NCI-H1694 treated with DMSO at 0.1 percent for 48 hours (cell line): ENCODE data around the gene CENPK.
"Not testable (repeated sequence)": the region's sequence is repeated elsewhere in the genome, so short reads cannot be mapped to it uniquely, and the experiment has no call there.

ENCODE experiments used
- DNase-seq: peaks from one replicate; lab custom pipeline; 2025; lab: John Stamatoyannopoulos, UW

CENPK gene

GRCh38 chr5:65508978-65509377, 54.0 kb downstream of the CENPK start:
- DNase-seq = no peak

DNA sequence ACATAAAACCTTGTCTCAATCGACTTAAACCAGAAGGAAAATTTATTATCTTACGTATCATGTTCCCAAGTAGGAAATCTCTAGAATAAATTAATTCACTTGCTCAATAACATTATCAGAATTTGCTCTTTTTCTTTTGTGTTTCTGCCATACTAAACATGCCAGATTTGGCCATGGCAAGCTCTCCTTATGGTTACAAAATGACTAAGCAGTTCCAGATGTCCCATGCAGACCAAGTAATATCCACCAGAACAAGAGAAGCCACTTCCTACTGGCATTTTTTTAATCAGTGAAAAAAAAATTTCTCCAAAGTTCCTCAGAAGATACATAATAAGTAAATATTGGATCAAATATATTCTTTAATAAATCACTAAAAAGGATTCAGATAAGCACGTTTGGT, 56.0 kb downstream of the CENPK start:
- DNase-seq = no peak

- no peak for DNase-seq
Measured at GRCh38 chr5:65489119-65489518, 73.8 kb downstream of the CENPK start.

- DNase-seq = not testable (repeated sequence)
Measured at GRCh38 chr5:65488038-65488687, 74.8 kb downstream of the CENPK start.

GRCh38 chr5:65486803-65487202, 76.2 kb downstream of the CENPK start:
- DNase-seq = not testable (repeated sequence)

GRCh38 chr5:65485405-65485804, 77.6 kb downstream of the CENPK start:
- no peak for DNase-seq

DNA sequence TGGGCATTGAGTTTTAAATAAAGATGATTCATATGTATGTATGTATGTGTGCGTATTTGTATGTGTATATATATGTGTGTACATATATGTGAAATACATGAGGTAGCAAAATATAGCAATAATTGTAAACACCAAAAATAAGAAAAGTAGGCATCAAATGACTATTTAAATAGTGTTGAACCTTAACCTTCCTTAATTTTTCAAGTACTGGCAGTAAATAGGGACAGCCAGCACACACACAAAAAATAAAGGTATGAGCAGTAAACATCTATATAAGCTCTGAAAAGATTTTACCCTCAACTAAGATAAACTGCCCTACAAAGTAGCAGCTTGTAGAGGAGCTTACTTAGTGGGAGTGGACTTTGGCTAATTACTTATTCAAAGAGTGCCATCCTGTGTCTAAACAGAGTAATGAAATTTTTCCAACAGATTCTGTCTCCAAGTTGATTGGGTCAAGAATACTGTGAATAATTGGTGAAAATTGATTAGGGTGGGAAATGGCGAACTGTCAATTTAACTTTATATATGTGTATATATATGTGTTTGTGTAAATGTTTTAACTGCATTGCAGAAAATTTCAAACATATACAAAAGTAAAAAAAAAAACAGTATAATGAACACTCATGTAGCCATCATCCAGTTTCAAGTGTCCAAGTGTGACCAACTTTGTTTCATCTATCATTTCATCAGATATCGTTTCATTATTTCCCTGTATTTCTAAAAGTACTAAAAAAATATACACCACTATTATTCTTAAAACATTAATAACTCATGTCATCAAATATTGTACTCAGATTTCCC, 79.2 kb downstream of the CENPK start:
- DNase-seq = peak; percentile 75

DNA sequence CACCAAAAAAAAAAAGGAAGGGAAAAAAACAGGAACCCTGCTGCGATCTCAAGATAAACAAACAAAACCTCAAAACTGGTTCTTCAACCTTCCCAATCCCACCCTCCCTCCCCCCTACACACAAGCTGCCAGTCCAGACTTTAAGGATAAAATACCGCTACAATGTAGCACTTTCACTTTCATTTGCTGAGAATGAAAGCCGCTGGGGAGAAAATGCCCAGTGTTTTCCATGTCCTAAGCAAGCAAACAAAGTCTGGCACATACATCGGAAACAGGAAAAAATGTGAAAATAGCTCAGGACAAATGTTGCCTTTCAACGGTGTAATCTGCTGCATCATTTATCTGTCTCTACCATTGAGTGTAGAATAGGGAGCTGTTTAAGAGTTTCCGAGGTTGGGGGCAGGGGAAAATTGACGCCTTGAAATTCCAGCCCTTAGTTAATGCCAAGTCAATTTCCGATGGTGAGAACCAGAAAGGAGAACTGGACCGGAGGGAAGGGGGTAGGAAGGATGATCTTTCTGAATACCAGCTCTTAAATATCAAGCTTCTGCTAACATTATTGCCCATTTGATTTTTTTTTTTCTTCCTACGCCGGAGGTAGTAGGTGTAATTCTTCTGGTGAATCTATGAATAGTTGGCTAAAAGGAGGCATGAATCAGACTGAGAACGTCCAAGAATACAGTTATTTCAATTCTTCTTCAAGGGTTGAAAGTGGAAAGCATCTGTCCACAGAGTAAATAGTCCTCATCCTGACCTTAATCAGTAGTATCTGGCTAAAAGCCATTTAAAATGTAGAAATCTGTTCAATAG, 80.0 kb downstream of the CENPK start:
- DNase-seq = no peak

DNA sequence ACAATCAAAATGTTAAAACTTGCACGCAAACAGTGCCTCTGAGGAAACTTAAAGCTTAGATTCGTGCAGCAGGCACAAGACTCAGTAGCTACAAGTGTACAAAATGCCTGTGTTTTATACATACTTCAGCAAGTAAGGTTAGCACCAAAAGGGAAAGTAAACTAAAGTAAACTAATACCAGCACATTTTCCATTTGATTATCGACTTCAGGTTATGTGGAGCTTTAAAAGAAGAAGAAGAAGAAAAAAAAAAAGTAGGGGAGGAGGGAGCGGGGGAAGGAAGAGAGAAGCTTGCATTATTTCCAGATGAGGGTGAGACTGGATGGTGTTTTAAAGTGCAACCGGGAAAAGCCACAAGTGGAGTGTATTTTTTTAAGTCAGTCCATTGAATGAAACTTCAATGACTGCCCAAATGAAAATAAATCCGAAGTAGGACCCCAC, 80.7 kb downstream of the CENPK start:
- DNase-seq = no peak

GRCh38 chr5:65481635-65482295, 81.2 kb downstream of the CENPK start, which contains the start of gene ADAMTS6:
Gene ADAMTS6 (minus strand): TSS chr5:65481920. CDS start chr5:65473673, 8,247 bp downstream.
- peak; percentile 45 for DNase-seq

- DNase-seq = no peak
Measured at GRCh38 chr5:65481171-65481581, 81.8 kb downstream of the CENPK start.

DNA sequence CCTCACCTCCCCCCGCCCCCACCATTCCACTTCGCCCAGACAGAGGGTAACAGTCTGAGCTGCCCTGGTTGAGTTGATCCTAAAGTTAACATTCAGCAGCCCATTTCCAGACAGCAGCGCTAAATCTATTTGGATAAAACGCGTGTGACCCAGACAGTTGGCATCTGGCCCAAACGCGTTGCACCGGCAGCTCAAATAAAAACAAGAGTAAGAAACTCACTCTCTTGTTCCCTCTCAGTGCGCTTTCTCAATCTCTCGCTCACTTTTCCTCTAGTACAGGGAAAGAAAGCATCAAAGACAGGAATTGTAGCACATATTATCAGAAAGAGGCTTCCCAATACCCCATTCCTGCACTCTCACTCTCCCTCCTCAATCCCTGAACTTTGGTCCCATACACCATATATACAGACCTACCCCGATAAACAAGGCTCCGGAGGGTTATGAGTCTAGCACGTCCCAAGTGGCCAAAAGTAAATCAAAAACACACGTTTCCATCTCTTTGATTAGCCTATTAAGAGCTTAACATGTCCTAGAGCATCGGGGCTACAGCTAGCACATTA, 82.6 kb downstream of the CENPK start:
- peak; percentile 13 for DNase-seq

GRCh38 chr5:65479527-65479926, 83.4 kb downstream of the CENPK start:
- DNase-seq = no peak

DNA sequence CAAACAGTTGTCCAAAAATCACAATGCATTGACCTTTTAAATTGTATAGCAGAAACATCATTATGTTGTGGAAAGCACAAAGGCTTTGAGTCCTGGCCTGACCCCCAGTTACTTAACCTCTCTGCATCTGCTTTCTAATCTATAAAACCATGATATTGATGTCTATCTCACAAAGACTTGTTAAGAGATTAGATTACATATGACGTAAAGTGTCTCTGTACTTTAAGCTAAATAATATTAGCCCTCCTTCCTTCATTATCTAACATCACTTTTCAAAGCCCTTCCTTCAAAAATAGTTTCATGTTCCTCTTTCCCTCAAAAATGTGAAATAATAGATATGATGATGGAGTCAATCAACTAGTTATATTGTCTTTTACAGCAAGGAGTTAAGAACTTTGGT, 84.6 kb downstream of the CENPK start:
- no peak for DNase-seq

GRCh38 chr5:65475895-65476294, 87.1 kb downstream of the CENPK start:
- no peak for DNase-seq

DNA sequence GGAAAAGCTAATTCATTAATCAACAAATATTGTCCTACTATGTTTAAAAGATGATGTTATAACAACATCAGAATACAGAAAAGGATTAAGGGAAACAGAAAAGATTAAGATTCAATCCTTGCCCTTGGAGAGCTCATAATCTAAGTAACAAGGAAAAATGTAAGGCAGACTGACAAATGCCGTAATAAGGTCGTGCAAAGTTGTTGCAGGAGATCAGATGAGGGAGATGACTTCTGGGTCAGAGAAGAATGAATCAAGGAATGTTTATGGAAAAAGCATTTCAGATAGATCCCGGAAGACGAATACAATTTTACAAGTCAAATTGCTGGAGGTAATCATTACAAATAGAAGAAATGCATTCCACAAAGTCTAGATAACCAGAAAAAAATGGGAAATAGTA, 87.6 kb downstream of the CENPK start:
- DNase-seq = no peak

GRCh38 chr5:65474130-65474711, 88.7 kb downstream of the CENPK start:
- no peak for DNase-seq

- no peak for DNase-seq
Measured at GRCh38 chr5:65468633-65469032, 94.3 kb downstream of the CENPK start.
